A673 (cell line): Measurements from ENCODE around the gene CYSLTR2. TPM values are rescaled to one million over a fixed set of nuclear protein-coding genes. Genes with fewer than 3 reads are reported as not detected.

Source experiments
- BruUV-seq: library from RNA; stranded (reverse); fragments of 400-500 nt; replicated peaks from 2 replicates; lab custom pipeline; 2021; lab: Mats Ljungman, UMichigan
- CTCF ChIA-PET: fragments of 300-600 bp; sonication (Branson Sonifier 250); formaldehyde crosslinking; loops from one replicate; lab custom pipeline; 2022; ENCODE audit warnings: antibody characterized with exemption; lab: Charles Lee
- POLR2A ChIA-PET: fragments of 300-600 bp; sonication (Branson Sonifier 250); formaldehyde crosslinking; loops from one replicate; lab custom pipeline; 2022; ENCODE audit warnings: antibody characterized with exemption; ENCODE audit not compliant: low non-redundant PET; lab: Charles Lee
- DNase-seq: peaks from one replicate; pipeline ENCODE4 v3.0.0-alpha.2; 2015; ENCODE audit warnings: low spot score
- H3K27ac ChIP-seq: fragments of 200-600 bp; sonication (generic); 2 replicates; pipeline ENCODE4 v1.5.1; 2016; ENCODE audit warnings: mixed run types, low read depth, mild to moderate bottlenecking, mixed read lengths, antibody characterized with exemption, low read length; ENCODE audit not compliant: poor library complexity, severe bottlenecking
- H3K27me3 ChIP-seq: fragments of 200-600 bp; sonication (generic); replicated peaks from 2 replicates; pipeline ENCODE4 v1.6.1; 2017; ENCODE audit warnings: mixed run types, low read depth, mild to moderate bottlenecking, mixed read lengths, antibody characterized with exemption, low read length; ENCODE audit not compliant: insufficient read depth, poor library complexity
- H3K36me3 ChIP-seq: fragments of 200-600 bp; sonication (generic); 2 replicates; pipeline ENCODE4 v1.6.1; 2016; ENCODE audit warnings: mixed run types, mild to moderate bottlenecking, mixed read lengths, antibody characterized with exemption, low read length; ENCODE audit not compliant: insufficient read depth, poor library complexity, severe bottlenecking
- H3K4me1 ChIP-seq: fragments of 200-600 bp; sonication (generic); 2 replicates; pipeline ENCODE4 v1.6.1; 2017; ENCODE audit warnings: mixed run types, mild to moderate bottlenecking, mixed read lengths, antibody characterized with exemption, low read length; ENCODE audit not compliant: insufficient read depth, poor library complexity, severe bottlenecking
- H3K4me3 ChIP-seq: fragments of 200-600 bp; sonication (generic); 2 replicates; pipeline ENCODE4 v1.5.1; 2016; ENCODE audit warnings: low read depth, mixed run types, mild to moderate bottlenecking, mixed read lengths, low read length; ENCODE audit not compliant: poor library complexity, severe bottlenecking
- H3K9me3 ChIP-seq: fragments of 200-600 bp; sonication (generic); 2 replicates; pipeline ENCODE4 v1.6.1; 2016; ENCODE audit warnings: mixed run types, low read depth, mild to moderate bottlenecking, mixed read lengths, antibody characterized with exemption, low read length; ENCODE audit not compliant: poor library complexity, severe bottlenecking
- EZH2 ChIP-seq: fragments of 200-600 bp; sonication (generic); IDR thresholded peaks from 2 replicates; pipeline ENCODE4 v1.6.1; 2017; ENCODE audit warnings: borderline replicate concordance, low read depth, mild to moderate bottlenecking, mixed read lengths, antibody characterized with exemption, low read length; ENCODE audit not compliant: poor library complexity, severe bottlenecking
- intact Hi-C: fragments of 100-400 bp; cut with micrococcal nuclease; formaldehyde crosslinking; loops from one replicate; pipeline ENCODE4 v1.10.0; 2022; ENCODE audit not compliant: unreplicated experiment
- total RNA-seq: library from RNA; stranded (reverse); gene quantifications from 2 replicates; pipeline ENCODE4 v1.2.3, GENCODE V29; 2021
- TF ChIP-seq, protein P1 (sequence below): fragments of 300-800, 200-600 bp; sonication (generic); conservative IDR thresholded peaks from 2 replicates; pipeline ENCODE4 v1.5.1; 2017; ENCODE audit warnings: low read depth, mild to moderate bottlenecking, antibody characterized with exemption, low read length, moderate library complexity, mixed read lengths

The CYSLTR2 gene
- total RNA-seq, 1 experiment from 2014 or later = not detected

DNA sequence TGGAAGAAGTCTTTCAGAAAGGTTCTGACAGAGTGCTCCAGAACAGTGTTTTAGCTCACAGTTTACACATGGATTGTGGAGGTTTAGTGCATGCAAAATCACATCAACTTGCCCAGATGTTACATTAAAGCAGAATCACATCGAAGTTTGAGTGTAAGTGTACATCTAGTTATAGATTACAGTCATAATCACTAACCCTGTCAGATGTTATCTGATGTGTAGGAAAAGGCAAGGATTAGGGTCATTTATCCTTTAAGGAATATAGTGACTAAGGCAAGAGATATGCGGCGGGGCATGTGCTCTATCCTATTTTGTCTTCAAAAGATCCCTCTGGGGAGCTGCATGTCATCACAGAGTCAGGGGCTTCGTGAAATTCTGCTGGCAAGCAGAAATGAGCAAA lies 66.9 kb downstream of the CYSLTR2 start:
- no peak for TF ChIP-seq EZH2
- TF ChIP-seq, protein P1, sequence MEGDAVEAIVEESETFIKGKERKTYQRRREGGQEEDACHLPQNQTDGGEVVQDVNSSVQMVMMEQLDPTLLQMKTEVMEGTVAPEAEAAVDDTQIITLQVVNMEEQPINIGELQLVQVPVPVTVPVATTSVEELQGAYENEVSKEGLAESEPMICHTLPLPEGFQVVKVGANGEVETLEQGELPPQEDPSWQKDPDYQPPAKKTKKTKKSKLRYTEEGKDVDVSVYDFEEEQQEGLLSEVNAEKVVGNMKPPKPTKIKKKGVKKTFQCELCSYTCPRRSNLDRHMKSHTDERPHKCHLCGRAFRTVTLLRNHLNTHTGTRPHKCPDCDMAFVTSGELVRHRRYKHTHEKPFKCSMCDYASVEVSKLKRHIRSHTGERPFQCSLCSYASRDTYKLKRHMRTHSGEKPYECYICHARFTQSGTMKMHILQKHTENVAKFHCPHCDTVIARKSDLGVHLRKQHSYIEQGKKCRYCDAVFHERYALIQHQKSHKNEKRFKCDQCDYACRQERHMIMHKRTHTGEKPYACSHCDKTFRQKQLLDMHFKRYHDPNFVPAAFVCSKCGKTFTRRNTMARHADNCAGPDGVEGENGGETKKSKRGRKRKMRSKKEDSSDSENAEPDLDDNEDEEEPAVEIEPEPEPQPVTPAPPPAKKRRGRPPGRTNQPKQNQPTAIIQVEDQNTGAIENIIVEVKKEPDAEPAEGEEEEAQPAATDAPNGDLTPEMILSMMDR = no peak
- intact Hi-C loops = no loop called here
- Histone ChIP-seq H3K9me3 (peaks cover 36% of the 10 kb centered on the region), H3K27ac (no peak overlapping the region), H3K36me3 (no peaks in the 10 kb centered on the region), H3K4me1 (no peaks in the 10 kb centered on the region), H3K4me3 (no peak overlapping the region), H3K27me3 (no peaks in the 10 kb centered on the region)
- no TSS peak for BruUV-seq
- peak; percentile 37 for DNase-seq
- CTCF ChIA-PET = no interaction called here
- POLR2A ChIA-PET = no interaction called here

DNA sequence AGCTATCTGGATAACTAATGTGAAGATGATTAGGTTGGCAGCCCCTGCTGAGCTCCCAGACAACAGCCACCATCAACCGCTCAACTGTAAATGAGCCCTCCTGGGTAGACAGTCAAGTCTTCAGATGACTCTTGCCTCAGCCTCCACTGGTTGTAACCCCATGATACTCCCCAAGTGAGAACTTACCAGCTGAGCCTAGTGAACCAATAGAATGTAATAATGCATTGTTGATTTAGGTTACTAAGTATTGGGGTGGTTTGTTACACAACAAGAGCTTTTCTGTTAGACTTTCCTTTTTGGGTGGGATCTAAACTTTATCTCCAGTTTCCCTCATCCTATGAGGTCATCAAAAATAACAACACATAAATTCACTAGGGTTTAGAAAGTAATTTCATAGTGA lies 69.4 kb downstream of the CYSLTR2 start:
- TF ChIP-seq EZH2 = no peak
- TF ChIP-seq, protein P1 = no peak
- H3K4me3 ChIP-seq = no peak overlapping the region
- H3K4me1 ChIP-seq = peaks cover 9% of the 10 kb centered on the region
- peaks cover 14% of the 10 kb centered on the region for H3K9me3 ChIP-seq
- BruUV-seq = no TSS peak
- ChIA-PET POLR2A (no interaction called here), CTCF (no interaction called here)
- intact Hi-C loops = no loop called here
- no peak overlapping the region for H3K27ac ChIP-seq
- H3K36me3 ChIP-seq = no peaks in the 10 kb centered on the region
- DNase-seq = no peak
- H3K27me3 ChIP-seq = no peaks in the 10 kb centered on the region

- no peak for DNase-seq
- intact Hi-C loops = no loop called here
- Histone ChIP-seq H3K9me3 (no peaks in the 10 kb centered on the region), H3K27me3 (no peaks in the 10 kb centered on the region), H3K27ac (no peak overlapping the region), H3K4me1 (peaks cover 9% of the 10 kb centered on the region), H3K36me3 (no peaks in the 10 kb centered on the region), H3K4me3 (no peak overlapping the region)
- no peak for TF ChIP-seq EZH2
- TF ChIP-seq, protein P1 = no peak
- BruUV-seq = no TSS peak
- POLR2A ChIA-PET = no interaction called here
- CTCF ChIA-PET = no interaction called here
Measured at GRCh38 chr13:48725271-48725670, 71.5 kb downstream of the CYSLTR2 start.
